HG03439 (cell line): Measurements from ENCODE around the gene MAD2L1BP.

Source experiments
- ATAC-seq: cut with Tn5 transposase; IDR thresholded peaks from one replicate; pipeline ENCODE4 v1.9.1; 2021; ENCODE audit warnings: mild to moderate bottlenecking, moderate library complexity; ENCODE audit not compliant: unreplicated experiment

MAD2L1BP gene

GRCh38 chr6:43665376-43665775 lies 29.7 kb downstream of the MAD2L1BP start:
- no peak for ATAC-seq

- ATAC-seq: no peak
These were observed 30.7 kb downstream of the MAD2L1BP start for GRCh38 chr6:43666196-43666920.

- peak; percentile 39 for ATAC-seq
These were observed 31.9 kb downstream of the MAD2L1BP start for GRCh38 chr6:43667245-43668150.

- peak; percentile 40 for ATAC-seq
These were observed 32.8 kb downstream of the MAD2L1BP start for GRCh38 chr6:43668151-43669028.

- ATAC-seq: no peak
These were observed 33.6 kb downstream of the MAD2L1BP start for GRCh38 chr6:43669050-43669921.

- ATAC-seq: no peak
These were observed 34.4 kb downstream of the MAD2L1BP start for GRCh38 chr6:43669922-43670622.

GRCh38 chr6:43670623-43670986 lies 35.0 kb downstream of the MAD2L1BP start:
- no peak for ATAC-seq

GRCh38 chr6:43671011-43671800 lies 35.6 kb downstream of the MAD2L1BP start:
- no peak for ATAC-seq

GRCh38 chr6:43671801-43672690 lies 36.4 kb downstream of the MAD2L1BP start:
- no peak for ATAC-seq

GRCh38 chr6:43673444-43674084 lies 37.9 kb downstream of the MAD2L1BP start:
- no peak for ATAC-seq

- no peak for ATAC-seq
These were observed 38.7 kb downstream of the MAD2L1BP start for GRCh38 chr6:43674291-43674690.

- no peak for ATAC-seq
These were observed 39.3 kb downstream of the MAD2L1BP start for GRCh38 chr6:43674921-43675320.

- no peak for ATAC-seq
These were observed 41.4 kb downstream of the MAD2L1BP start for GRCh38 chr6:43676962-43677606.

- ATAC-seq: no peak
These were observed 42.1 kb downstream of the MAD2L1BP start for GRCh38 chr6:43677759-43678158.

GRCh38 chr6:43678341-43678740 lies 42.7 kb downstream of the MAD2L1BP start:
- ATAC-seq: no peak

GRCh38 chr6:43679057-43679456 lies 43.4 kb downstream of the MAD2L1BP start:
- ATAC-seq: no peak
